A549 (cell line): ENCODE measurements around the gene CRIP3. TPM values are rescaled to one million over a fixed set of nuclear protein-coding genes. Genes with fewer than 3 reads are reported as not detected.

Experiments
- ATAC-seq, 2 experiments: fragments of 200-7000 bp in 1 of 2; fragments of >200 bp in 1 of 2; cut with Nextera tagmentation in 1 of 2; cut with Tn5 transposase in 1 of 2; 3 replicates each; pipeline versions ENCODE4 v1.8.0 to v1.9.1; 2018 to 2020; ENCODE audit warnings: mild to moderate bottlenecking in 1 of 2, moderate library complexity in 1 of 2
- CTCF ChIA-PET: fragments of 300-600 bp; sonication (Branson Sonifier 250); formaldehyde crosslinking; extraction: SDS; loops from one replicate; lab custom pipeline; 2021; ENCODE audit warnings: antibody characterized with exemption, inconsistent platforms; lab: Yijun Ruan, JAX
- POLR2A ChIA-PET: fragments of 350-600 bp; formaldehyde crosslinking; extraction: SDS; loops from one replicate; lab custom pipeline; 2021; ENCODE audit warnings: antibody characterized with exemption, inconsistent platforms; lab: Yijun Ruan, JAX
- DNase-seq, 2 experiments: peaks; one replicate each; pipeline versions ENCODE4 v3.0.0 to v3.0.0-alpha.2; 2011 to 2016; ENCODE audit warnings: low read depth in 1 of 2, low spot score in 1 of 2
- FAIRE-seq: peaks from 2 replicates; lab custom pipeline; 2011; peaks lifted over from hg19 to GRCh38; lab: Jason Lieb, UNC
- H3K27ac ChIP-seq, 2 experiments: fragments of >200 bp; sonication (Bioruptor Twin); formaldehyde crosslinking; 3 replicates each; pipeline ENCODE4 v1.5.1; 2016 to 2017
- H3K4me1 ChIP-seq: fragments of >200 bp; sonication (Bioruptor Twin); formaldehyde crosslinking; 3 replicates; pipeline ENCODE4 v1.6.1; 2016
- H3K4me2 ChIP-seq: fragments of >200 bp; sonication (Bioruptor Twin); formaldehyde crosslinking; 3 replicates; pipeline ENCODE4 v1.6.1; 2016
- H3K4me3 ChIP-seq: fragments of >200 bp; sonication (Bioruptor Twin); formaldehyde crosslinking; 3 replicates; pipeline ENCODE4 v1.5.1; 2016
- H3K9me3 ChIP-seq: fragments of >200 bp; sonication (Bioruptor Twin); formaldehyde crosslinking; 3 replicates; pipeline ENCODE4 v1.6.1; 2016
- CBX2 ChIP-seq: fragments of 200-600 bp; sonication (generic); IDR thresholded peaks from 2 replicates; pipeline ENCODE4 v1.6.1; 2016; ENCODE audit warnings: low read depth, mild to moderate bottlenecking, borderline replicate concordance
- CBX8 ChIP-seq: fragments of 200-600 bp; sonication (generic); IDR thresholded peaks from 2 replicates; pipeline ENCODE4 v1.6.1; 2016
- CEBPB ChIP-seq, 2 experiments: fragments of >200 bp in 1 of 2; sonication (Bioruptor Twin) in 1 of 2; formaldehyde crosslinking in 1 of 2; IDR thresholded peaks; 2 replicates each; pipeline ENCODE4 v1.6.1; 2012 to 2016
- CHD2 ChIP-seq: fragments of 150-350 bp; IDR thresholded peaks from 2 replicates; pipeline ENCODE4 v1.6.1; 2014; ENCODE audit warnings: low read length; ENCODE audit not compliant: partially characterized antibody
- EHF ChIP-seq: fragments of 250-450 bp; sonication (Bioruptor Pico); IDR thresholded peaks from 2 replicates; pipeline ENCODE4 v1.5.0; 2020; ENCODE audit warnings: mild to moderate bottlenecking
- ESRRA ChIP-seq: fragments of 150-350 bp; IDR thresholded peaks from 2 replicates; pipeline ENCODE4 v1.6.1; 2014; ENCODE audit warnings: mild to moderate bottlenecking, low read length, borderline replicate concordance
- FOSL2 ChIP-seq, 2 experiments: fragments of 450-650 bp in 1 of 2; fragments of >200 bp in 1 of 2; sonication (Bioruptor Twin) in 1 of 2; formaldehyde crosslinking; IDR thresholded peaks; 2 replicates each; pipeline versions ENCODE4 v1.5.0 to v1.6.1; 2016 to 2020; ENCODE audit warnings: mild to moderate bottlenecking in 1 of 2, moderate library complexity in 1 of 2
- GATA3 ChIP-seq: IDR thresholded peaks from 2 replicates; pipeline ENCODE4 v1.6.1; 2012; ENCODE audit warnings: borderline replicate concordance
- HDAC2 ChIP-seq: fragments of 200-600 bp; sonication (generic); IDR thresholded peaks from 2 replicates; pipeline ENCODE4 v1.6.1; 2016
- HEYL ChIP-seq: fragments of 250-450 bp; sonication (Bioruptor Pico); IDR thresholded peaks from 2 replicates; pipeline ENCODE4 v1.8.0; 2021; ENCODE audit warnings: mild to moderate bottlenecking, moderate library complexity
- HOXA7 ChIP-seq: fragments of 250-450 bp; sonication (Bioruptor Pico); IDR thresholded peaks from 2 replicates; pipeline ENCODE4 v1.5.0; 2020; ENCODE audit warnings: mild to moderate bottlenecking, moderate library complexity
- HOXB13 ChIP-seq: fragments of 250-450 bp; sonication (Bioruptor Pico); IDR thresholded peaks from 2 replicates; pipeline ENCODE4 v1.5.0; 2020; ENCODE audit warnings: low read depth, mild to moderate bottlenecking, moderate library complexity
- HOXB5 ChIP-seq: fragments of 250-450 bp; sonication (Bioruptor Pico); IDR thresholded peaks from 2 replicates; pipeline ENCODE4 v1.5.0; 2020; ENCODE audit warnings: mild to moderate bottlenecking, moderate library complexity
- KDM5A ChIP-seq: fragments of 200-600 bp; sonication (generic); IDR thresholded peaks from 2 replicates; pipeline ENCODE4 v1.6.1; 2016; ENCODE audit warnings: antibody characterized with exemption, mild to moderate bottlenecking
- MAZ ChIP-seq: fragments of 150-350 bp; IDR thresholded peaks from 2 replicates; pipeline ENCODE4 v1.6.1; 2014; ENCODE audit warnings: antibody characterized with exemption, low read depth, low read length, borderline replicate concordance
- MYC ChIP-seq: IDR thresholded peaks from 2 replicates; pipeline ENCODE4 v1.6.1; 2012; ENCODE audit warnings: mild to moderate bottlenecking, inconsistent platforms, low read length, improper control_type of control experiment, borderline replicate concordance
- NFE2L2 ChIP-seq: fragments of 150-350 bp; conservative IDR thresholded peaks from 2 replicates; pipeline ENCODE4 v1.6.1; 2014; ENCODE audit warnings: low read length
- NR3C1 ChIP-seq: fragments of >200 bp; sonication (Bioruptor Twin); formaldehyde crosslinking; IDR thresholded peaks from 3 replicates; pipeline ENCODE4 v1.6.1; 2017
- PHF8 ChIP-seq: fragments of 200-600 bp; sonication (generic); IDR thresholded peaks from 2 replicates; pipeline ENCODE4 v1.6.1; 2016; ENCODE audit warnings: low read depth, mild to moderate bottlenecking, antibody characterized with exemption, moderate library complexity, borderline replicate concordance
- POLR2A ChIP-seq: IDR thresholded peaks from 2 replicates; pipeline ENCODE4 v1.6.1; 2012; ENCODE audit warnings: mild to moderate bottlenecking, low read length
- RAD21 ChIP-seq, 2 experiments: fragments of >200 bp in 1 of 2; sonication (Bioruptor Twin) in 1 of 2; formaldehyde crosslinking in 1 of 2; IDR thresholded peaks in 1 of 2; conservative IDR thresholded peaks in 1 of 2; 2 replicates in 1 of 2; 3 replicates in 1 of 2; pipeline ENCODE4 v1.6.1; 2012 to 2018; ENCODE audit warnings: inconsistent platforms in 1 of 2
- RARB ChIP-seq: fragments of 250-450 bp; sonication (Bioruptor Pico); IDR thresholded peaks from 2 replicates; pipeline ENCODE4 v1.8.0; 2021; ENCODE audit warnings: mild to moderate bottlenecking, moderate library complexity
- SMC3 ChIP-seq: fragments of >200 bp; sonication (Bioruptor Twin); formaldehyde crosslinking; IDR thresholded peaks from 3 replicates; pipeline ENCODE4 v1.6.1; 2018; ENCODE audit warnings: inconsistent platforms
- SREBF2 ChIP-seq: fragments of 450-650 bp; IDR thresholded peaks from 2 replicates; pipeline ENCODE4 v1.6.1; 2014; ENCODE audit warnings: mild to moderate bottlenecking, moderate library complexity
- ZSCAN20 ChIP-seq: fragments of 250-450 bp; sonication (Bioruptor Pico); IDR thresholded peaks from 2 replicates; pipeline ENCODE4 v1.8.0; 2022; ENCODE audit warnings: mild to moderate bottlenecking, moderate library complexity
- WGBS: methylation state at CpG from one replicate; pipeline ENCODE4 v1.1.6; 2017; ENCODE audit errors: missing lambda C conversion rate; 5-methylcytosine and 5-hydroxymethylcytosine counted together
- polyA plus RNA-seq, 4 experiments: library from polyadenylated mRNA; depleted of rRNA in 3 of 4; stranded (reverse); fragments of >200 nt; fragmentation: RNase III in 1 of 4; extraction: RNeasy Plus Mini Kit Qiagen cat#74134 plus additional on column Dnase treatment in 1 of 4; gene quantifications; 2 replicates in 3 of 4; 3 replicates in 1 of 4; pipeline ENCODE4 v1.2.3, GENCODE V29; 2011 to 2017
- TF ChIP-seq, protein P1 (sequence below): fragments of 450-650 bp; IDR thresholded peaks from 2 replicates; pipeline ENCODE4 v1.6.1; 2014; ENCODE audit warnings: antibody characterized with exemption
- TF ChIP-seq, protein P2 (sequence below): fragments of 250-450 bp; sonication (Bioruptor Pico); IDR thresholded peaks from 2 replicates; pipeline ENCODE4 v1.5.0; 2020; ENCODE audit warnings: low read depth, mild to moderate bottlenecking, moderate library complexity
- TF ChIP-seq, protein P3 (sequence below): fragments of 150-350 bp; IDR thresholded peaks from 2 replicates; pipeline ENCODE4 v1.6.1; 2014; ENCODE audit warnings: low read depth, mild to moderate bottlenecking, low read length
- TF ChIP-seq, protein P4 (sequence below): fragments of >200 bp; sonication (Bioruptor Twin); formaldehyde crosslinking; IDR thresholded peaks from 3 replicates; pipeline ENCODE4 v1.5.1; 2016
- TF ChIP-seq, protein P5 (sequence below): IDR thresholded peaks from 2 replicates; pipeline ENCODE4 v1.6.1; 2012; ENCODE audit warnings: low read depth, borderline replicate concordance

Gene CRIP3
- polyA plus RNA-seq, 2 of the 4 experiments (the other 2 are of a cell fraction): 1.3 to 2.8 TPM

DNA sequence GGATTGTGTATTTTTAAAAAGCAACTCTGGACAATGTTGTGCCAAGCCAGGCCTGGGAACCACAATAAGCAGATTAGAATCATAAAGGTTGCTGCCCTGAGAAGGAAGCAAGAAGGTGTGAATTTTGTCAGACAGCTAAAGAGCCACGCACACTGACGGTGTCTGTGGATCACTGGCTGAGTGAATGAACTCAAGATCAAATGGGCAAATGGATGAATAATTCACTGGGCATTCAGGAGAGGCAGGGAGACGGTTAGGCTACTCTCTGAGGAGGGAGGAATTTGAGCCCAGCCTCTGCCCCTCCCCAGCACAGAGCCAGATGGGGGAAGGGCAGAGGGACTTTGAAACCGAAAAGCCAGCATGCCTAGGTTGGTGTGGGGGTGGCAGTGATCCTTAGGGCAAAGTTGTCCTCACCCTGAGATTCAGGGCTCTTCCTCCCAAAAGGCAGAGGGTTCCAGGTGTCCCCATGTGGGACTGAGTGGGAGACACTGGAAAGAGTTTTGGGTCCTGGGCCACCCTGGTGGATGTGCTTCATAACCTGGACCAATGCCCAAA lies 30.0 kb downstream of the CRIP3 start:
- peak; percentile 51 to 76; a peak in 5 of 6 replicates for ATAC-seq
- Histone ChIP-seq H3K4me2 (peak overlapping the region; percentile 45), H3K4me1 (peaks cover 52% of the 10 kb centered on the region), H3K4me3 (no peak overlapping the region), H3K9me3 (no peaks in the 10 kb centered on the region), H3K27ac (peak overlapping the region; percentile 62 to 80)
- FAIRE-seq: no peak
- DNase-seq: peak in 1 of 2 experiments; percentile 50
- ChIA-PET POLR2A (no interaction called here), CTCF (no interaction called here)
- 33% methylated on average over 4 of the region's 4 CpGs for WGBS
- TF ChIP-seq HOXB5: no peak
- no peak for TF ChIP-seq PHF8
- TF ChIP-seq EHF (CRISPR knock-in tag): no peak
- TF ChIP-seq, protein P1, sequence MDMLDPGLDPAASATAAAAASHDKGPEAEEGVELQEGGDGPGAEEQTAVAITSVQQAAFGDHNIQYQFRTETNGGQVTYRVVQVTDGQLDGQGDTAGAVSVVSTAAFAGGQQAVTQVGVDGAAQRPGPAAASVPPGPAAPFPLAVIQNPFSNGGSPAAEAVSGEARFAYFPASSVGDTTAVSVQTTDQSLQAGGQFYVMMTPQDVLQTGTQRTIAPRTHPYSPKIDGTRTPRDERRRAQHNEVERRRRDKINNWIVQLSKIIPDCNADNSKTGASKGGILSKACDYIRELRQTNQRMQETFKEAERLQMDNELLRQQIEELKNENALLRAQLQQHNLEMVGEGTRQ: no peak
- no peak for TF ChIP-seq ESRRA
- TF ChIP-seq FOSL2 (IDR thresholded peaks at IDR 0.05): no peak
- TF ChIP-seq FOSL2 (CRISPR knock-in tag; IDR thresholded peaks at IDR 0.05): no peak
- TF ChIP-seq CHD2: no peak

DNA sequence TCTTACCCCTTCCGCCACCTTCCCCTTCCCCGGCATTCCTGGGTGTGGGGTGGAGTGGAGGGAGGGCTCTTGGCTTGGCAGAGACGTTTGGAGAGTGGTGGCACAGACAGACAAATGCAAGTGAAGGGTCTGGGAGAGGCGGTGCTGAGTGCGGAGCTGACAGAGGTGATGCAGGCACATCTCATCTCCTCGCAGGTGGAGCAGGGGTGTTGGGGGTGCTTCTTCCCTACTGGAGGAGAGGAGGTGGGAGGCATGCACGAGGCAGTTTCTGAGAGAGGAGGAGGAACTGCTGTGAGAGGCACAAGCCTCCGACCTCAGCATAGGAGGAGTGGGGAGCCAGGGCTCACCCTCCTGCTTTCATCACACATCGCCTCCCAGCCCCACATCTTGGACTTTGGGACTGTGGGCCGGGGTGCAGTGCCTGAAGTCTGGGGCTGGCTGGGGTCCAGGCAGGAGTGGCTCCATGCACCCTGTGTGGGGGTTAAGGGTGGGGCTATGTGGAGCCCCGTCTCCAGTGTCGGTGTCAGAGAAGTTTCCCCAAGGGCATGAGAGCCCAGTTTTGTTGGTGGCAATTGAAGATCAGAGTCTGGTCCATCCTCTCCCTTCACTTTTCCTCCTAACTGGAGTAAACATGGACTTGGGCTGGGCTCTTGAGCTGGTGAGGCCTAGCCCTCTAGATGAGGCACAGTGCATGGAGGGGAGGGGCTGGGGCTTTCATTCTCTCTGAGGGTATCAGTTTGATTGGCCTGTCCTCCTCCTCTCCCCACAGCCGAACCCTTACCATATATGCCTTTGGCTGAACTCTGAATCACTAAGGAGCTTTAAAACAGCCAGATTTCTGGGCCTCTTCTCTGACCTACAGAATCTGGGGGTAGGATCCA lies 30.7 kb downstream of the CRIP3 start:
- Histone ChIP-seq H3K4me1 (peaks cover 52% of the 10 kb centered on the region), H3K27ac (peak overlapping the region; percentile 62 to 80), H3K9me3 (no peaks in the 10 kb centered on the region), H3K4me3 (no peak overlapping the region), H3K4me2 (peak overlapping the region; percentile 45)
- ChIA-PET POLR2A (no interaction called here), CTCF (no interaction called here)
- no peak for FAIRE-seq
- DNase-seq: peak in 1 of 2 experiments; percentile 32
- WGBS: 74% methylated on average over 9 of the region's 13 CpGs
- TF ChIP-seq, protein P2, sequence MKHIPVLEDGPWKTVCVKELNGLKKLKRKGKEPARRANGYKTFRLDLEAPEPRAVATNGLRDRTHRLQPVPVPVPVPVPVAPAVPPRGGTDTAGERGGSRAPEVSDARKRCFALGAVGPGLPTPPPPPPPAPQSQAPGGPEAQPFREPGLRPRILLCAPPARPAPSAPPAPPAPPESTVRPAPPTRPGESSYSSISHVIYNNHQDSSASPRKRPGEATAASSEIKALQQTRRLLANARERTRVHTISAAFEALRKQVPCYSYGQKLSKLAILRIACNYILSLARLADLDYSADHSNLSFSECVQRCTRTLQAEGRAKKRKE: no peak
- TF ChIP-seq SREBF2: no peak
- TF ChIP-seq HDAC2: no peak
- TF ChIP-seq SMC3: no peak
- no peak for TF ChIP-seq HOXA7
- TF ChIP-seq ZSCAN20: no peak
- TF ChIP-seq CBX2: no peak
- no peak for TF ChIP-seq NFE2L2
- TF ChIP-seq MYC: no peak
- no peak for TF ChIP-seq GATA3
- no peak for TF ChIP-seq CBX8
- TF ChIP-seq HOXB5: no peak
- TF ChIP-seq HEYL: no peak
- no peak for TF ChIP-seq RAD21 (conservative IDR thresholded peaks at IDR 0.05 in 1 of 2, IDR thresholded peaks at IDR 0.05 in 1 of 2)
- no peak for TF ChIP-seq RARB (CRISPR knock-in tag)
- TF ChIP-seq MAZ: no peak
- ATAC-seq: peak; percentile 15 to 72; a peak in 4 of 6 replicates

DNA sequence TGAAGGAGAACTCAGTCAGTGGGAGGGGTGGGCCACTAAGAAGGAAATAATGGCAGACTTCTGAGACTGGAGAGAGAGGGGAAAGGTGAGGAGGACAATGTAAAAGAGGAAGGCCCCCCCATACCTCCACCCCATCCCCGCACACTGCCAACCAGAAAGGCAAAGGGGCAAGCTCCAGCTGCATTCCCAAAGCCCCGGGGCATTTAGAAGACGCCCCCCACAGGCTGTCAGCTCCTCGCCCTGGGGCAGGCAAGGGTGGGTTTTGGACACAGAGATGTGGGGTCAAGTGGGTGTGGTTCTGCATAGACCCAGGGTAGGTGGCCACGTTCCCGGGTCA lies 31.4 kb downstream of the CRIP3 start:
- POLR2A ChIA-PET: no interaction called here
- FAIRE-seq: no peak
- TF ChIP-seq, protein P3, sequence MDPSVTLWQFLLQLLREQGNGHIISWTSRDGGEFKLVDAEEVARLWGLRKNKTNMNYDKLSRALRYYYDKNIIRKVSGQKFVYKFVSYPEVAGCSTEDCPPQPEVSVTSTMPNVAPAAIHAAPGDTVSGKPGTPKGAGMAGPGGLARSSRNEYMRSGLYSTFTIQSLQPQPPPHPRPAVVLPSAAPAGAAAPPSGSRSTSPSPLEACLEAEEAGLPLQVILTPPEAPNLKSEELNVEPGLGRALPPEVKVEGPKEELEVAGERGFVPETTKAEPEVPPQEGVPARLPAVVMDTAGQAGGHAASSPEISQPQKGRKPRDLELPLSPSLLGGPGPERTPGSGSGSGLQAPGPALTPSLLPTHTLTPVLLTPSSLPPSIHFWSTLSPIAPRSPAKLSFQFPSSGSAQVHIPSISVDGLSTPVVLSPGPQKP: no peak
- TF ChIP-seq POLR2A (no peak), RAD21 (conservative IDR thresholded peaks at IDR 0.05 in 1 of 2, IDR thresholded peaks at IDR 0.05 in 1 of 2) (no peak), HOXB13 (CRISPR knock-in tag) (no peak), SREBF2 (no peak), CEBPB (IDR thresholded peaks at IDR 0.05) (no peak), KDM5A (no peak), NR3C1 (no peak), HOXB5 (no peak), EHF (CRISPR knock-in tag) (no peak), NFE2L2 (no peak)
- TF ChIP-seq, protein P4, sequence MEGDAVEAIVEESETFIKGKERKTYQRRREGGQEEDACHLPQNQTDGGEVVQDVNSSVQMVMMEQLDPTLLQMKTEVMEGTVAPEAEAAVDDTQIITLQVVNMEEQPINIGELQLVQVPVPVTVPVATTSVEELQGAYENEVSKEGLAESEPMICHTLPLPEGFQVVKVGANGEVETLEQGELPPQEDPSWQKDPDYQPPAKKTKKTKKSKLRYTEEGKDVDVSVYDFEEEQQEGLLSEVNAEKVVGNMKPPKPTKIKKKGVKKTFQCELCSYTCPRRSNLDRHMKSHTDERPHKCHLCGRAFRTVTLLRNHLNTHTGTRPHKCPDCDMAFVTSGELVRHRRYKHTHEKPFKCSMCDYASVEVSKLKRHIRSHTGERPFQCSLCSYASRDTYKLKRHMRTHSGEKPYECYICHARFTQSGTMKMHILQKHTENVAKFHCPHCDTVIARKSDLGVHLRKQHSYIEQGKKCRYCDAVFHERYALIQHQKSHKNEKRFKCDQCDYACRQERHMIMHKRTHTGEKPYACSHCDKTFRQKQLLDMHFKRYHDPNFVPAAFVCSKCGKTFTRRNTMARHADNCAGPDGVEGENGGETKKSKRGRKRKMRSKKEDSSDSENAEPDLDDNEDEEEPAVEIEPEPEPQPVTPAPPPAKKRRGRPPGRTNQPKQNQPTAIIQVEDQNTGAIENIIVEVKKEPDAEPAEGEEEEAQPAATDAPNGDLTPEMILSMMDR: no peak
- TF ChIP-seq, protein P5, sequence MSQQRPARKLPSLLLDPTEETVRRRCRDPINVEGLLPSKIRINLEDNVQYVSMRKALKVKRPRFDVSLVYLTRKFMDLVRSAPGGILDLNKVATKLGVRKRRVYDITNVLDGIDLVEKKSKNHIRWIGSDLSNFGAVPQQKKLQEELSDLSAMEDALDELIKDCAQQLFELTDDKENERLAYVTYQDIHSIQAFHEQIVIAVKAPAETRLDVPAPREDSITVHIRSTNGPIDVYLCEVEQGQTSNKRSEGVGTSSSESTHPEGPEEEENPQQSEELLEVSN: no peak

More for the DNA sequence above, 31.4 kb downstream of the CRIP3 start:
- Histone ChIP-seq H3K27ac (peak overlapping the region; percentile 62 to 80; a peak in 5 of 6 replicates), H3K4me1 (peaks cover 52% of the 10 kb centered on the region), H3K4me2 (peak overlapping the region; percentile 45), H3K9me3 (no peaks in the 10 kb centered on the region), H3K4me3 (no peak overlapping the region)
- CTCF ChIA-PET: no interaction called here
- ATAC-seq (no peak), DNase-seq (no peak)
- WGBS: 81% methylated on average over 5 of the region's 6 CpGs
